ENCODE results near the gene EPGN.
"Not testable (repeated sequence)": the region's sequence is repeated elsewhere in the genome, so short reads cannot be mapped to it uniquely, and the experiment has no call there.

Gene EPGN

DNA sequence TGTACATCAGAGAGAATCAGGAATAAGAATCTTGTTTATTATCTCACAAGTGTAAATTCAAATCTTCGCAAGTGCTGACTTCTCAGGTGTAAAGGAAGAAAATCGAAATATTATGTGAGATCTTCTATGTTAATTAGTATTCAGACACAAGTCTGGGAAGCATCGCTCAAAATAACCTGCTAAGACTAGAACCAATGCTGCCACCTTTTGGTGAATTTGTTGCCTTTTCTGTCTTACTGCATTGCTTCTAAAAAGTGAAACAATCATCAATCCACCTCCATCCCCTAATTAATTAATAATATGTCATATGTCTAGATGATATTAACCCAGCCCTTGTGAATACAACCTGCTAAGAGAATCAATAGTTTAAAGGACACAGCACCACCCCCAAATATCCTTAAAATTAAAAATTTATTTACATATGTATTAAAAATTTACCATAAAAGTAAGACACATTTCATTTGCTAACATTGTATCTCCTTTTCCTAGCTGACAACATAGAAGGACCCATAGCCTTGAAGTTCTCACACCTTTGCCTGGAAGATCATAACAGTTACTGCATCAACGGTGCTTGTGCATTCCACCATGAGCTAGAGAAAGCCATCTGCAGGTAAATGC, 3.5 kb downstream of the EPGN start:
- peak; percentile 22 for DNase-seq

- no peak for DNase-seq
These were observed 6.1 kb downstream of the EPGN start for GRCh38 chr4:74314329-74314728.

- no peak for DNase-seq
These were observed 6.7 kb downstream of the EPGN start for GRCh38 chr4:74314944-74315343.

- DNase-seq, result no peak
These were observed 7.1 kb downstream of the EPGN start for GRCh38 chr4:74315376-74315775.

DNA sequence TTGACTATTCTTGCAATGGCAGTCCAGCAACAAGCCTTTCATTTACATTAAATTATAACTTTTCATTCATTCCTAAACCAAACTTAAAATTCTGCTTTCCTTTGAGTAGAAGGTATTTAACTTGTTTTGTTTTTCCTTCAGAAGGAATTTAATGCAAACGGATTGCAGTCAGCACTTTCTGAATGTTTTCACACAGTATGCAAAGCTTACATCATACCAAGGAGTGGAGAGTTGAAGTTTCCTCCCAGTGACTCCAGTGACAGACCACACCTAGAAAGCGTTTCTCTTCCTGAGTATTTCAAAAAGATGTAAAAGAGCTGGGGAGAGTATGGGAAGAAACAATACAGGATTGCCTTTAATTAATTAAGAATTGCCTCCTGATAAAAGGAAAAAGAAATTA, 8.1 kb downstream of the EPGN start:
- no peak for DNase-seq

GRCh38 chr4:74317616-74318246, 9.5 kb downstream of the EPGN start:
- no peak for DNase-seq

GRCh38 chr4:74318276-74318675, 10.0 kb downstream of the EPGN start:
- no peak for DNase-seq

DNA sequence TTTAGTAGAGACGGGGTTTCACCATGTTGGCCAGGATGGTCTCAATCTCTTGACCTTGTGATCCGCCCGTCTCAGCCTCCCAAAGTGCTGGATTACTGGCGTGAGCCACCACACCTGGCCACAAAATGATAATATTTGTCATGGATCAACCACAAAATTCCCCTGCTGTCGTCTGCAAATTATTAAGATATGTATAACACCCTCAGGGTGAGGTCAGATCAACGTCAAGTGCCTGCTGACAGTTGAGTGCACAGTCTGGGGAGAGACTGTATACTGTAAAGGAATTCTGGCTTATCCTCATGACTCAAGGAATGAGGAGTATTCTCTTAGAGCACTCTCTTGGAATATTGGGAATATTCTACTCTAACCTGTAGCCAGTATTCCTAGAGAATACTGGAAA, 11.2 kb downstream of the EPGN start:
- DNase-seq, result no peak

- peak; percentile 17 for DNase-seq
These were observed 12.4 kb downstream of the EPGN start for GRCh38 chr4:74320559-74321118.

GRCh38 chr4:74322301-74322700, 14.0 kb downstream of the EPGN start:
- no peak for DNase-seq

DNA sequence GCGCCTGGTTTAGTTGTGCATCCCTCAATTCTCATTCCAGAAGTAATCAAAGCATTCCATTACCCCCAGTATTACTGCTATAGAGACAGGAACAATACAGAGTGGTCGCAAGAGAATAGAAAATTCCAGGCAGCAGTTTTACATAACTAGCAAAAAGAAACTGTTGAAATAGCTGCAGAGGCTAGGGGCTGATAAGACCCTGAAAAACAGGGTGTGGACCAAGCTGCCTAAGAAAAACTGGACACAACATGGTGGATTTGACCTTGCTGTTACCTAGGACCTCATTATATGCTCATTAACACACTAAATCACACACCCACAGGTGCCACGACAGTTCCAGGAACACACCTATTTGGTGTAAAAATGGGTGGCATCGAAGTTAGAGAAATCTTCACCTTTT, 15.4 kb downstream of the EPGN start:
- no peak for DNase-seq

DNA sequence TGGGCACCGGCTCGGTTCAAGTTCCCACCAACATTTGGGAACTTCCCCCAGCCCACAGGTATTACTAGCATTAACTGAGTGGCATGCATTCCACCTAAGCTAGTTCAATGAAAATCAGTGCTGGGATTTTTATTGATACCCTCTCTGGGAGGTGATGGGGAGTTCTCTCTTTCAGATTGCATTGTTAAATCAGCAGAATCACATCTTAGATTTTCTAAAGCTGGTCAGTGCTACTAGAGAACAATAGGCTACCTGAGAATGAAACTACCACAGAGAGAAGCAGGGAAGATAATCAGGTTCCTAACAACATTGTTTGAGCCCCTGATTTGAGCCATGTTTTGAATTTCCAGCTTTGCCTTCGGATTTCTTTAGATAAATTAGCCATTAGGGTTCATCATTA, 16.0 kb downstream of the EPGN start:
- no peak for DNase-seq

GRCh38 chr4:74325886-74326285, 17.6 kb downstream of the EPGN start:
- DNase-seq, result no peak

- DNase-seq, result no peak
These were observed 19.5 kb downstream of the EPGN start for GRCh38 chr4:74327762-74328161.

DNA sequence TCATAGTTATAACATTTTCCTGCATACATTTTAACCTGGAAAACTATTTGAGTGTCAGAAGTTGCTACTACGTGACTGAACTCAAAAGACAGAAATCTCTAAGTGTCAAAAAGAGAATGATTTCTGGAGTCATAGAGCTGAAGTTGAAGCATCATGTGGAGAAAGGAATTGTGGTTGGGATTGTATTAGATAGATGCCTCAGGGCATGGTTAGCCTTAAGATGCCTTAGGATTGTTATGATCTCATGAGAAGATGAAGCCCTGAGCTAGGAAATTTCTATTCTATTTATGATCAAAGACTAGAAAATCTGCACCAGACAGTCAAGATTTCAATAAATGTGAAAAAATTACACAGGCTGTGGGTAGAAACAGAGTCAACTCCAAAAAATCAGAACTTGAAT, 20.2 kb downstream of the EPGN start:
- no peak for DNase-seq

GRCh38 chr4:74329307-74329706, 21.0 kb downstream of the EPGN start:
- no peak for DNase-seq

DNA sequence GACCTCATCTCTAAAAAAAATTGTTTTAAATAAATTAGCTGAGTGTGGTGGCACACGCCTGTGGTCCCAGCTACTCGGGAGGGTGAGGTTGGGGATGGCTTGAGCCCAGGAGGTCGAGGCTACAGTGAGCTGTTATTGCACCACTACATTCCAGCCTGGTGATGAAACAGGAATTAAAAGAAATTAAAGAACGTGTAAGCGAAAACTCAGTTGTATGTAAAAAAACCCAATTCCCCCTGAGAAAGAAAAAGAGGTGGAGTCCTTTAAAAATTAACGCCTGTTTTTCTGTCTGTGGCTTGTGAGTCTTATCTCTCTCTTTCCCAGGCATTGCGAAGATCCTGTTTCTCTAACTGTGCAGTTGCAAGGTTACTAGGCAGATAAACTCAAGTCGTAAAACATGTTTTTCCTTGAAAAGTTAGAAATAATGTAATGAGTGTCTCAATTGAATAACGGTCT, 22.1 kb downstream of the EPGN start:
- no peak for DNase-seq

DNA sequence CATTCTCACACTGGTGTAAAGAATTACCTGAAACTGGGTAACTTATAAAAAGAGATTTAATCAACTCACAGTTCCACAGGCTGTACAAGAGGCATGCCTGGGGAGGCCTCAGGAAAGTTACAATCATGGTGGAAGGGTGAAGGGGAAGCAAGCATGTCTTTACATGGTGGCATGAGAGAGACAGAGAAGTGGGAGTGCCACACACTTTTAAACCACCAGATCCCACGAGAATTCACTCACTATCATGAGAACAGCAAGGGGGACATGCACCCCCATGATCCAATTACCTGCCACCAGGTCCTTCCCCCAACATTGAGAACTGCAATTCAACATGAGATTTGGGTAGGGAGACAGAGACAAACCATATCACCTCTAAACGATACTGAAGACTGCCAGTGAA, 23.0 kb downstream of the EPGN start:
- DNase-seq, result no peak

GRCh38 chr4:74331944-74332343, 23.7 kb downstream of the EPGN start:
- no peak for DNase-seq

GRCh38 chr4:74334636-74335035, 26.4 kb downstream of the EPGN start:
- DNase-seq, result no peak

DNA sequence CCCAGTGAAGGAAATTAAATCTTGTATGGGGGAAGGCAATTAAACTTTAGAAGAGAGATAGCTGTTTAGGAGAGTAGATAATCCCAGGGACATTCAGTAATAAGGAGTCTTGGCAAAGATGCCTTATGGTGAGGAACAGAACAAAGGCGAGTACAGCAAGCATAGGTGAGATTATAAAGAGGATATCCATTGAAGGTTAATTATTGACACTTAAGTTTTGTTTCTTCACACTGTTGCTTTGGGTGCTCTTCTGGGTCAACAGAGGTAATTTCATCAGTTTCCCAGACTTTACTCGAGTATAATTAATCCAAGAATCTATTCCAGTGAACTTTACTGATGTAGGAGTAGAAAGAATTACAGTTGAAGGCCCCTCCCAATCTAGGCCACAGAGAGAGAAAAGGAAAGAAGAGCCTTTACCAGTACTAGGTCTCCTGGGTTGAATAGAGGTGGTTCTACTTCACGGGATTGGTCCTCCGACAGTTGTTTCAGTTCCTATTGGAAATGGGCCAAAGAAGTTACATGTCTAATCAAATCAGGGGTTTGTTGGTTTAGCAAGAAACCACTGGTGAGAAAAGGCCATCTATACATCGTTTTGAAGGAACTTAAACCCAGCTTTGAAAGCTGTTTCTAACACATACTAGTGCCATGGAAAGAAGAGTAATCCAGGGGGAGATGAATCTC, 27.2 kb downstream of the EPGN start:
- no peak for DNase-seq

GRCh38 chr4:74338792-74339333, 30.6 kb downstream of the EPGN start:
- no peak for DNase-seq

GRCh38 chr4:74339501-74339900, 31.2 kb downstream of the EPGN start:
- no peak for DNase-seq

- not testable (repeated sequence) for DNase-seq
These were observed 32.2 kb downstream of the EPGN start for GRCh38 chr4:74340421-74340820.

Measured in DMS 273 treated with DMSO at 0.1 percent for 48 hours (cell line).